Progenitor cell of endocrine pancreas (in vitro differentiated cells): Measurements from ENCODE around the gene DHX8. TPM values are rescaled to one million over a fixed set of nuclear protein-coding genes. Genes with fewer than 3 reads are reported as not detected.

Experiments used
- DNase-seq: peaks from one replicate; pipeline ENCODE4 v3.0.0; 2021; ENCODE audit warnings: low spot score; ENCODE audit not compliant: unreplicated experiment
- H3K27ac Mint-ChIP-seq: 2 replicates; pipeline ENCODE4 v1.8.0; 2021; ENCODE audit warnings: mild to moderate bottlenecking, moderate library complexity, mixed read lengths
- H3K27me3 Mint-ChIP-seq: 2 replicates; pipeline ENCODE4 v1.8.0; 2021; ENCODE audit warnings: mixed read lengths
- H3K36me3 Mint-ChIP-seq: 2 replicates; pipeline ENCODE4 v1.8.0; 2022; ENCODE audit warnings: mixed read lengths; ENCODE audit not compliant: insufficient read depth
- H3K4me1 Mint-ChIP-seq: 2 replicates; pipeline ENCODE4 v1.8.0; 2021; ENCODE audit warnings: low read depth, mixed read lengths
- H3K4me3 Mint-ChIP-seq: 2 replicates; pipeline ENCODE4 v1.8.0; 2021; ENCODE audit warnings: low read depth, mild to moderate bottlenecking, moderate library complexity, mixed read lengths
- H3K9me3 Mint-ChIP-seq: 2 replicates; pipeline ENCODE4 v1.8.0; 2021; ENCODE audit warnings: low read depth, mixed read lengths
- CTCF ChIP-seq: fragments of 200-600 bp; sonication (generic); IDR thresholded peaks from one replicate; pipeline ENCODE4 v1.5.0; 2021; ENCODE audit warnings: antibody characterized with exemption, mild to moderate bottlenecking; ENCODE audit not compliant: unreplicated experiment
- total RNA-seq: library from RNA; stranded (reverse); gene quantifications from 2 replicates; pipeline ENCODE4 v1.2.1, GENCODE V29; 2021

The DHX8 gene
- total RNA-seq, 1 donor from 2014 or later = 55.2 TPM

GRCh38 chr17:43528319-43528987, 44.7 kb downstream of the DHX8 start:
- H3K9me3 Mint-ChIP-seq = no peaks in the 10 kb centered on the region
- TF ChIP-seq CTCF = no peak
- H3K4me1 Mint-ChIP-seq = peaks cover 44% of the 10 kb centered on the region
- H3K27ac Mint-ChIP-seq = peak overlapping the region; percentile 78
- peaks cover 15% of the 10 kb centered on the region for H3K36me3 Mint-ChIP-seq
- no peaks in the 10 kb centered on the region for H3K27me3 Mint-ChIP-seq
- no peak overlapping the region for H3K4me3 Mint-ChIP-seq
- no peak for DNase-seq

GRCh38 chr17:43528988-43529814, 45.4 kb downstream of the DHX8 start:
- peaks cover 44% of the 10 kb centered on the region for H3K4me1 Mint-ChIP-seq
- no peak overlapping the region for H3K4me3 Mint-ChIP-seq
- no peaks in the 10 kb centered on the region for H3K27me3 Mint-ChIP-seq
- no peaks in the 10 kb centered on the region for H3K9me3 Mint-ChIP-seq
- DNase-seq = no peak
- no peak for TF ChIP-seq CTCF
- peaks cover 14% of the 10 kb centered on the region for H3K36me3 Mint-ChIP-seq
- peak overlapping the region; percentile 78 for H3K27ac Mint-ChIP-seq

GRCh38 chr17:43529947-43530287, 46.1 kb downstream of the DHX8 start:
- Mint-ChIP-seq H3K4me1 (peaks cover 43% of the 10 kb centered on the region), H3K27me3 (no peaks in the 10 kb centered on the region), H3K36me3 (peaks cover 7% of the 10 kb centered on the region), H3K4me3 (peak overlapping the region; percentile 52), H3K9me3 (no peaks in the 10 kb centered on the region), H3K27ac (peak overlapping the region; percentile 98)
- no peak for DNase-seq
- TF ChIP-seq CTCF = no peak

- no peaks in the 10 kb centered on the region for H3K9me3 Mint-ChIP-seq
- H3K4me3 Mint-ChIP-seq = peak overlapping the region; percentile 52
- H3K36me3 Mint-ChIP-seq = peaks cover 6% of the 10 kb centered on the region
- TF ChIP-seq CTCF = no peak
- DNase-seq = peak; percentile 92
- no peaks in the 10 kb centered on the region for H3K27me3 Mint-ChIP-seq
- peaks cover 37% of the 10 kb centered on the region for H3K4me1 Mint-ChIP-seq
- peak overlapping the region; percentile 98 for H3K27ac Mint-ChIP-seq
These were observed 46.7 kb downstream of the DHX8 start for GRCh38 chr17:43530288-43531081.

- Mint-ChIP-seq H3K27me3 (no peaks in the 10 kb centered on the region), H3K9me3 (no peaks in the 10 kb centered on the region), H3K4me3 (no peak overlapping the region), H3K4me1 (peaks cover 33% of the 10 kb centered on the region), H3K36me3 (peaks cover 5% of the 10 kb centered on the region), H3K27ac (peak overlapping the region; percentile 98)
- DNase-seq = no peak
- TF ChIP-seq CTCF = no peak
These were observed 47.3 kb downstream of the DHX8 start for GRCh38 chr17:43531082-43531378.
